ENCODE measurements around the gene DNAJB9. TPM values are rescaled to one million over a fixed set of nuclear protein-coding genes. Genes with fewer than 3 reads are reported as not detected.

The DNAJB9 gene
- total and polyA plus RNA-seq, 2 of the 13 experiments (the other 11 are each of a cell fraction or from before 2014, with no cell fraction given): 8.6 to 16.4 TPM

DNA sequence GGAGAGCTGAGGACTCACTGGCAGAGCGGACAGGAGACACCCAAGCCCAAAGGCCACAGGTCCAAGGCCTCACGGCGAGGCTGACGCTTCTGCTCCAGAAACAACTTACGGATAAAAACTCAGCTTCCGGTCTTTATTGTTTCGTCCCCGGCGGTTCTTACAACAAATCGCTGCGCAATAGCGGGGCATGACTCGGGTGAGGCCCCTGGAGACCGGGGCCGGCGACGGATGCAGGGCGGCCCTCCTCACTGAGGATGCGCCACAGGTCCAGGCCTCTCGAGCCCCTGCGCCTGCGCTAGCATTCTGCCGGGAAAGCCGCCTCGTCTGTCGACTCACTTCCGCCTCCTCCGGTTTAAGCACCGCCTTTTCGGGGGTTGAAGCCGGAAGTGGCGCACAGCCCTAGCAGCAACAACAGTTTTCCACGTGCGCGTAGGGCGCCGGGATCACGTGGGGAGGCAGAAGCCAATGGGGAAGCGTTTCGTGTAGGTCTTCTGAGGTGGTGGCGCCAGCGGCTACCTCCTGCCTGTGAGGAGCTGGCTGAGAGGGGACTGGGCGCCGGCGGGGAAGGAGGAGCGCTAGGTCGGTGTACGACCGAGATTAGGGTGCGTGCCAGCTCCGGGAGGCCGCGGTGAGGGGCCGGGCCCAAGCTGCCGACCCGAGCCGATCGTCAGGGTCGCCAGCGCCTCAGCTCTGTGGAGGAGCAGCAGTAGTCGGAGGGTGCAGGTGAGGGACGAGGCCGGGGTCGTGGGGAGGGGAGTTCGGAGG is at the start of gene DNAJB9, which contains the start of gene THAP5 (continued):
- peak; percentile 83 for TF ChIP-seq ZBTB2 (CRISPR knock-in tag; IDR thresholded peaks at IDR 0.05; ENCODE audit: low read depth)
- TF ChIP-seq, protein P1, sequence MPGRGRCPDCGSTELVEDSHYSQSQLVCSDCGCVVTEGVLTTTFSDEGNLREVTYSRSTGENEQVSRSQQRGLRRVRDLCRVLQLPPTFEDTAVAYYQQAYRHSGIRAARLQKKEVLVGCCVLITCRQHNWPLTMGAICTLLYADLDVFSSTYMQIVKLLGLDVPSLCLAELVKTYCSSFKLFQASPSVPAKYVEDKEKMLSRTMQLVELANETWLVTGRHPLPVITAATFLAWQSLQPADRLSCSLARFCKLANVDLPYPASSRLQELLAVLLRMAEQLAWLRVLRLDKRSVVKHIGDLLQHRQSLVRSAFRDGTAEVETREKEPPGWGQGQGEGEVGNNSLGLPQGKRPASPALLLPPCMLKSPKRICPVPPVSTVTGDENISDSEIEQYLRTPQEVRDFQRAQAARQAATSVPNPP (CRISPR knock-in tag; IDR thresholded peaks at IDR 0.05): peak; percentile 91
- no peak for TF ChIP-seq NFRKB (IDR thresholded peaks at IDR 0.05)
- TF ChIP-seq ZSCAN21 (CRISPR knock-in tag; IDR thresholded peaks at IDR 0.05; ENCODE audit: borderline replicate concordance): peak; percentile 85; the same call in 1 of the 2 replicates
- TF ChIP-seq SSRP1 (CRISPR knock-in tag; IDR thresholded peaks at IDR 0.05): no peak
- 0 out of 2 replicates have a peak, but pooled peaks have one; percentile 34 for TF ChIP-seq U2AF2 (IDR thresholded peaks at IDR 0.05; ENCODE audit: low read depth, low read length)
- TF ChIP-seq HDAC6 (IDR thresholded peaks at IDR 0.05; ENCODE audit: low read depth, low read length): no peak
- TF ChIP-seq GTF3A (CRISPR knock-in tag; conservative IDR thresholded peaks at IDR 0.05): no peak; the same call in 1 of the 2 replicates
- no peak for TF ChIP-seq TBX3 (IDR thresholded peaks at IDR 0.05; ENCODE audit: borderline replicate concordance)
- TF ChIP-seq ZNF678 (CRISPR knock-in tag; IDR thresholded peaks at IDR 0.05): peak; percentile 74; the same call in 1 of the 2 replicates
- TF ChIP-seq CCDC6 (CRISPR knock-in tag; IDR thresholded peaks at IDR 0.05): peak; percentile 77; the same call in 1 of the 2 replicates
- TF ChIP-seq ZNF567 (CRISPR knock-in tag; IDR thresholded peaks at IDR 0.05; ENCODE audit: borderline replicate concordance): peak; percentile 31; the same call in 1 of the 2 replicates
- peak; percentile 88; the same call in 1 of the 2 replicates for TF ChIP-seq ARID2 (CRISPR knock-in tag; IDR thresholded peaks at IDR 0.05; ENCODE audit: borderline replicate concordance)
- peak; percentile 93 for TF ChIP-seq POLR2G (IDR thresholded peaks at IDR 0.05; ENCODE audit: low read depth, low read length)
- peak; percentile 61 for TF ChIP-seq FOXO1 (CRISPR knock-in tag; IDR thresholded peaks at IDR 0.05)
- TF ChIP-seq SATB2 (CRISPR knock-in tag; IDR thresholded peaks at IDR 0.05): 0 out of 2 replicates have a peak, but pooled peaks have one; percentile 48
- peak; percentile 71; the same call in 1 of the 2 replicates for TF ChIP-seq NFKB2 (CRISPR knock-in tag; IDR thresholded peaks at IDR 0.05; ENCODE audit: borderline replicate concordance)
- TF ChIP-seq PHF8 (CRISPR knock-in tag; IDR thresholded peaks at IDR 0.05): peak; percentile 98
- TF ChIP-seq NFATC3 (CRISPR knock-in tag; IDR thresholded peaks at IDR 0.05): no peak
- no peak for TF ChIP-seq ZNF263 (CRISPR knock-in tag; IDR thresholded peaks at IDR 0.05)
- peak; percentile 88 for TF ChIP-seq YEATS4 (CRISPR knock-in tag; IDR thresholded peaks at IDR 0.05; ENCODE audit: borderline replicate concordance)
- TF ChIP-seq ZNF556 (CRISPR knock-in tag; IDR thresholded peaks at IDR 0.05; ENCODE audit: borderline replicate concordance): peak; percentile 80; the same call in 1 of the 2 replicates
- TF ChIP-seq ZBTB1 (CRISPR knock-in tag; IDR thresholded peaks at IDR 0.05; ENCODE audit: borderline replicate concordance): no peak
- TF ChIP-seq ZNF251 (CRISPR knock-in tag; IDR thresholded peaks at IDR 0.05): no peak
- peak; percentile 28; the same call in 1 of the 2 replicates for TF ChIP-seq ZNF446 (CRISPR knock-in tag; IDR thresholded peaks at IDR 0.05)
- TF ChIP-seq ATF4 (CRISPR knock-in tag; IDR thresholded peaks at IDR 0.05): peak in 1 of 2 experiments; percentile 80; a peak in 2 of 4 replicates
- peak; percentile 74; the same call in 1 of the 2 replicates for TF ChIP-seq ZNF331 (CRISPR knock-in tag; IDR thresholded peaks at IDR 0.05)
- no peak for TF ChIP-seq HMG20B (CRISPR knock-in tag; conservative IDR thresholded peaks at IDR 0.05)
- TF ChIP-seq SMAD9 (CRISPR knock-in tag; IDR thresholded peaks at IDR 0.05): peak; percentile 44; the same call in 1 of the 2 replicates
